HCT116 (cell line): ENCODE results near the gene MUC5B.
"Not testable (repeated sequence)": the region's sequence is repeated elsewhere in the genome, so short reads cannot be mapped to it uniquely, and the experiment has no call there.

Experiments used
- ELF1 ChIP-seq: IDR thresholded peaks from 2 replicates; pipeline ENCODE4 v1.6.1; 2012; ENCODE audit warnings: low read depth, borderline replicate concordance
- EZH2 ChIP-seq: fragments of 200-600 bp; sonication (generic); IDR thresholded peaks from 2 replicates; pipeline ENCODE4 v1.6.1; 2017; ENCODE audit warnings: antibody characterized with exemption, mixed run types
- JUND ChIP-seq: IDR thresholded peaks from 2 replicates; pipeline ENCODE4 v1.6.1; 2012
- MAX ChIP-seq: IDR thresholded peaks from 2 replicates; pipeline ENCODE4 v1.6.1; 2012
- POLR2AphosphoS5 ChIP-seq: IDR thresholded peaks from 2 replicates; pipeline ENCODE4 v1.6.1; 2011; ENCODE audit warnings: mild to moderate bottlenecking, low read depth, low read length, moderate library complexity
- RAD21 ChIP-seq: IDR thresholded peaks from 2 replicates; pipeline ENCODE4 v1.6.1; 2012; ENCODE audit warnings: low read depth, mild to moderate bottlenecking
- SP1 ChIP-seq: IDR thresholded peaks from 2 replicates; pipeline ENCODE4 v1.6.1; 2012; ENCODE audit warnings: low read depth
- YY1 ChIP-seq: IDR thresholded peaks from 2 replicates; pipeline ENCODE4 v1.6.1; 2011; ENCODE audit warnings: low read length, low read depth, moderate library complexity, mild to moderate bottlenecking; ENCODE audit not compliant: insufficient replicate concordance; ENCODE audit errors: extremely low read depth
- ZBTB33 ChIP-seq: IDR thresholded peaks from 2 replicates; pipeline ENCODE4 v1.6.1; 2011; ENCODE audit warnings: mild to moderate bottlenecking, low read length, moderate library complexity; ENCODE audit not compliant: insufficient replicate concordance; ENCODE audit errors: extremely low read depth

GRCh38 chr11:1243521-1243920 lies 20.7 kb downstream of the MUC5B start:
- TF ChIP-seq POLR2AphosphoS5, JUND, MAX, EZH2, RAD21, ELF1, YY1, SP1, ZBTB33: not testable (repeated sequence)
